GM12874 (cell line): ENCODE measurements around the gene NUP85.

Experiments used
- CTCF ChIP-seq: IDR thresholded peaks from 2 replicates; pipeline ENCODE4 v1.5.1; 2011; ENCODE audit warnings: low read depth, mild to moderate bottlenecking, control low read depth, low read length, moderate library complexity; ENCODE audit not compliant: insufficient read depth

Gene NUP85

GRCh38 chr17:75231741-75232464 lies 26.4 kb downstream of the NUP85 start:
- no peak for TF ChIP-seq CTCF

- TF ChIP-seq CTCF: no peak
Measured at GRCh38 chr17:75232786-75233185, 27.3 kb downstream of the NUP85 start.

- TF ChIP-seq CTCF: no peak
Measured at GRCh38 chr17:75237100-75238014, 31.9 kb downstream of the NUP85 start.

GRCh38 chr17:75238020-75238580 lies 32.6 kb downstream of the NUP85 start:
- no peak for TF ChIP-seq CTCF

GRCh38 chr17:75238684-75239191 lies 33.3 kb downstream of the NUP85 start:
- TF ChIP-seq CTCF: peak; percentile 87

GRCh38 chr17:75239214-75239613 lies 33.7 kb downstream of the NUP85 start:
- TF ChIP-seq CTCF: no peak

- TF ChIP-seq CTCF: no peak
Measured at GRCh38 chr17:75239778-75240393, 34.4 kb downstream of the NUP85 start.
